GM03348 (cell line): Measurements from ENCODE around the gene SFMBT2.

Source experiments
- DNase-seq: peaks from one replicate; pipeline ENCODE4 v3.0.0; 2012; ENCODE audit warnings: low spot score

Gene SFMBT2

DNA sequence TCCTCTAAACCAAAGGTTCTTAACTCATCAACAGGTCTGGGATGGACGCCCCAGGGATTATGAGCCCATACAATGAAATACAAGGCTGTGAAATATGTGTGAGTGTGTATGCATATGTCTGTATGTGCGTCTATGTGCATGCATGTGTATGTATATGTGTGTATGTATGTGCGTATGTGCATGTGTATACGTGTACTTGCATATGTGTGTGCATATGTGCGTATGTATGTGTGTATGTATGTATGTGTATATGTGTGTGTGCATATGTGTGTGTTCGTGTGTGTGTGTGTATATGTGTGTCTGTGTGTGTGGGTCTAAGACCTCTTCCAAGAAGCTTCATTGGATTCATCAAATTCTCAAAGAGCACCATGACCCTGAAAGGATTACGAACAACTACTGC is 112.3 kb downstream of the SFMBT2 start:
- DNase-seq = no peak

DNA sequence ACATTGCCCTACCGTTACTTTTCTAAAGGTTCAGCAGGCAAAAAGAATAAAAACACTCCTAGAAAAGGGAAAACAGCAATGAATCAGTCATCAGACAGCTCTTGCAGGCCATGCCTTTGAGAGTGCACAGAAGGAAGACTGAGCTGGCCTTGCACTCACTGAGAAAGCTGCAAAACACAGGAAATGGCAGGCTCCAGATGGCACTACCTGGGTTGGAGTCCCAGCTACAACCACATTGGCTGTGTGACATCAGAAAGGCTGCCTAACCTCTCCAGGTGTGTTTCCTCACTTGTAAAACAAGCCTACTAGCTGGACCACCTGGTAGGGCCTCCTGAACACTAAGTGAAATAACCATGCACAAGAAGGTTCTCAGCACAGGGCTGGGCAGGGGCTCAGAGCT is 113.7 kb downstream of the SFMBT2 start:
- no peak for DNase-seq

DNA sequence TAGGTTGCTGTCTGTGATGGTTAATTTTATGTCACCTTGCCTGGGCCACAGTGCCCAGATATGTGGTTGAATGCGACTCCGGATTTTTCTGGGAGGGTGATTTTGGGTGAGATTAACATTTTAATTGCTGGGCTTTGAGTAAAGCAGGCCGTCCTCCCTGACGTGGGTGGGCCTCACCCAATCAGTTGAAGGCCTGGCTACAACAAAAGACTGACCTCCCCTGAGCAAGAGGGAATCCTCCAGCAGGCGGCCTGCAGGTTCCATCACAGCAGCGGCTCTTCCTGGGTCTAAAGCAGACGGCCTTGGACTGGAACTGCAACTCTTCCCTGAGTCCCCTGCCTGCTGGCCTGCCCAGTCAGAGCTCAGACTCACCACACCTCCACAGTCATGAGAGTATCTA is 114.2 kb downstream of the SFMBT2 start:
- DNase-seq = no peak

DNA sequence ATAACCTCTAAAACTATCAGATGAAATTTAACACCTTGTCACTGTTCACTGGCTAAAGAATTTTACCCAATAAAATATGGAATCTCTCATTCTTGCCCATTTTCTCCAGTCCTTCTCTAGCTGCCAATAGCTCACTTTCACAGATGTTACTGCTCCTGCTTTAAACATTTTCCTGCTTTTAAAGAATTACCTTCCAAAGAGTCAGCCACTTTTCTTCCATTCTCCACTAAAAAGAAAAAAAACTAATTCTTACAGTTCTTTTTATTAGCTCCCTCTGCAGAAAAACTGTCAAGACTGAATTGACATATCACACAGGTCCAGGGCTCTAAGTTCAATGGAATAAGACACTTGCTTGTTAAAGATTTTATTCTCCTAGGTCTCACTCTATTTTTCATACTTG is 114.8 kb downstream of the SFMBT2 start:
- no peak for DNase-seq

DNA sequence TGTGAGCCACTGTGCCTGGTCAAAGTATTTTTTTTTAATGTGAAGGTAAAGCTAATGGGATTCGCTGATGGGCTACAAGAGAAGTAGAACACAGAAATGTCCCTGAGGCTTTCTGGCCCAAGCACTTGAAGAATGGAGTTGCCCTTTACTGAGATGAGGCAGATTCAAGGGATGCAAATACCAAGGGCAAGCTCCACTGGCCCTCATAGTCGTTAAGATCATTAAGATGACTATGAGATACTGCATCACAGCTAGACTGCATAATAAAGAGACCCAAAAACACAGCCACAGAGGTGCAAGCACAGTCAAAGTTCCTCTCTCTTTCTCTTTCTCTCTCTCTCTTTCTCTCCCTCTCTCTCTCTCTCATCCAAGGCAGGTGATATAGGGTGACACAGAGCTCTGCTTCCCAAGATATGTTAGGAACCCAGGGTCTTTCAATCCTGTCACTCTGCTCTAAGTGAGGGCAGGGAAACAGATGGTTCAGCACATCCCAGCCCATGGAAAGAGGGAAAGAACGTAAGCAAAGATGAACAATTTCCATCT is 117.4 kb downstream of the SFMBT2 start:
- no peak for DNase-seq

DNA sequence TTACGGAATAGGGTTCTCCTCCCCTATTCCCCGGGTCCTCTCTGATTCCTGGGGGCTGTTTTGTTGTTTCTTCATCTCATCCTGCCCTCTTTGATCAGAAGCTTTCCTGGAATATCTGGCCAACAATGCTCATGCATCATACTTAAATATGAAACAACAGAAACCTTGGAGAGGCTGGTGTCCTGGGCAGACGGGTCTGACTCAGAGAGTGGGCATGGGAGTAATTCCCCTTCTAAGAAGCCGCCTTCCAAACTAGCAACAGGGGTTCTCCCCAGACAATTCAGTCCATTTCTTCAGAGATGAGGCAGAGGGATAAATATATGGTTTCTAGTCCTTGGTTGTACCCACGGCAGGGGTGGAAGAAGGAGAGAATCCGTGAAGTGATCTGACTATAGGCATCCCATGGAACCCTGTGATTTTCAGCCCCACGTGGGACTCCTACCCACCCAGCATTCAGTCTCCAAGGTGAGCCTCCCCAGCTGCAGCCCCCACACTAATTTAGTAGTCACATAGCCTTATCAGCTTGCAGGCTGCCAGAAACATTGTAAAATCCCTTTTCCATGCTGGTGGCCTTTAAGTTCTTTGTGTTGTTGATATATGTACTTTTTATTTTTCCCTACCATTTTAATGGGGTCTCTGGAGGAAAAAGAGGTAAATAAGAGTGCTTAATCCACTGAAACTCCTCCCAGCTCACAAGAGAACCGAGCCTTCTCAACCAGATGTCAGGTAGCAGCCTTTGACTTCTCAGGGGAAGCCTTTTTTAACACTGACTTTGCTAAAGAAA is 119.2 kb downstream of the SFMBT2 start:
- no peak for DNase-seq

DNA sequence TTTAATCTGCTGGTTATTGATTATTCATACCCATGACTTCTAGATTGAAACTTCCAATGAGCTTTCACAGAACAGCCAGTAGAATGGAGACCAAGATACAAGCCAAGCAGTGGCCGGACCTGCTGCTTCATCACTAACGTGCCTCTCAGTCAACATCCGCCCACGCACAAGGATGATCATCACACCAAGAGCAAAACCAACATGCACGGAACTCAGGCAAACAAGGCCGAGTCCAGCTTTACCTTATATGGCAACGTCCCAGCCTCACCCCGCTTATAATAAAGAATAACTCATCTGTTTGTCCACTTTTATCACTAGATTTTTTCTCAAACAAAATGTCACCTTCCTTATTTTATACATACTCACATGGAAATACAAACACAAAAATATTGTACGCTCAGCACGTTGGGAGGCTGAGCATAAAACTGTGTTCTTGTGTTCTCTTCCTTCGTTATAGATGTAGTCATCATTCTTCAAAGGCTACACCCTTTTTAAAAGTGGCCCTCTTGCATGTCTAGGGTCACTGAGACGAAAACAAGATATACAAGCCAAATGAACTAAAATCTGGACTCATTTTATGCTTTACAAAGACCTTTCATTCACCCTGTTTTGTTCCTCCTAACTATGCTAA is 122.7 kb downstream of the SFMBT2 start:
- no peak for DNase-seq

DNA sequence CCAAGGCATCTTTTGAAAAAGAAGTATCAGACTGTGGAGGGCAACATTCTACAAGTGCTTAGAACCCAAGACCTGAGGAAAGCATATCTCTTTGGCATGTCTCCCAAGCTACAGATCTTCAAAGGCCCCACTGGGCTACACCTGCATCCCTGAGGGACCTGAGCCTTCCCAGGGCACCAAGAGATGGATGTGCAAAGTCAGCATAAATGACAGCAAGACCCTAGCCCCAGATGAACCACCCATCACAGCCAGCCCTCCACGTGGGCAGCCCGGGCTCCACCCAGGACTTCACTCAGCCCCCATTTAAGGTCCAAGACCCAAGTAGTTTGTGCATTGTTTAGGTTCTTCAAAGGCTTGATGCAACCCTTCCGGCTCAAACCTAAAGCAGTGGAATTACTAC is 123.5 kb downstream of the SFMBT2 start:
- no peak for DNase-seq

DNA sequence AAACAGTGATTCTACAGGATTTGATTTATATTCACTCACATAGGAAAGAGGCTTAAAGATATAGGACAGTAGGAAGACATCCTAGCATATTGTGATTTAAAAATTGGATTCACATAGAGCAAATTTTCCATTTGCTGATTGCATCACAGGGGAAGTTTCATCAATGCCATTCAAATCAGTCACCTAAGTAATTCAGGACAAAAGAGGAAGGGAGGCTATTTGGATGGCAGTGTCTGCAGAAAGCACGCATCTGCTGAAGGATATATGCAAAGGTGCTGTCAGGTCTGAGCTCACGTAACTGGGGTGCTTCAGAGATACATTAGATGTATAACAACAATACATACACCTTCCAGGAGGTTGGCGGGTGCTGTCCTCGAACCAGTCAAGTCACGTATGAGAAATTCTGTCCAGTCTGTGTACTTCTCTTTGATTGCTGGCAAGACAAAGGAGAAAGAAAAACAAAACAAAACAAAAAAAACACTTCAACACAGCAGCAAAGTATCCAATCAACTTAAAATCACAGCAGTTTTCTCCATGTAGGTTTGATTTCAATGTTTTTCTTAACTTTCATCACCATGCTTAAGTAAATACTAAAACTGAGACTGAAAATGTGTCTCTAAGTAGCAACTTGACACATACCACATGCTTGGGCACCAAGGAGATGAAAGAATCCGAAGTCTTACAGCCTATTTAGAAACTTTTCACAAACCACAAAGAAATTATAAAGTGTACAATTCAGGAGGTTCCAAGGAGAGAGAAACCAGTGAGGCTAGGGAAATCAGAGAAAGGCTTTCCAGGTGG is 125.1 kb downstream of the SFMBT2 start:
- DNase-seq = no peak

DNA sequence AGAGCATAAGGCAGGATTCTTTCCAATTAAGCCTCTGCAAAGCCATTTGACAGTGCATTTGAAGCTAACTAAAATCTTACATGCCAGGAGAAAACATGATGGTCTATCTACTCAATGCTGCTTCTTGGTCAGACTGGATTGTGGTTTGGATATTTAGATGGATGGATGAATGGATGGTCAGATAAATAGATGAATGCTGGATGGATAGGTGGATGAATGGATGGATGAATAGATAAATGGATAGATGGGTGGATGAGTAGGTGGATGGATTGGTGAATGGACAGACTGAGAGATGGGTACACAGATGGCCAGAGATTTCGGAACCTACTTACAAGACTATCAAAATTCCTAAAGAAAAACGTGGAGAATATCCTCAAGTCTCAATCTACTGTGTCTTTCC is 127.6 kb downstream of the SFMBT2 start:
- no peak for DNase-seq

DNA sequence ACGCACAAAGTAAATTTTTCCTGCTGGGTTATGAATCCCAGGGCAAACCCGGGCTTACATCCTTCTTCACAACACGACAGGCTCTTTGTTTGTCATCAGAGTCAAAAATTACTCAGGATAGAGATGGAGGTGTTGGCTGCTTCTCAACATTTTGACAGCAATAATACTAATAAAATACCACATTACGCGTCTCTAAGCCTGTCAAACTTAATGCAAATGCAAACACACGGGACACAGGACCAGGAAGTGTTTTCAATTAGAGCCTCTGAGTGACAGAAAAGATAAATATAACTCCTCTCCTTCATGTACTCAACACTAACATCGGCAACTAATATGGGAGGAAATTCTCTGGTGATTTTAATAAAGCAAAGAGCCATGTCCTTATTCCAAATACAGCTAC is 128.4 kb downstream of the SFMBT2 start:
- DNase-seq = no peak

DNA sequence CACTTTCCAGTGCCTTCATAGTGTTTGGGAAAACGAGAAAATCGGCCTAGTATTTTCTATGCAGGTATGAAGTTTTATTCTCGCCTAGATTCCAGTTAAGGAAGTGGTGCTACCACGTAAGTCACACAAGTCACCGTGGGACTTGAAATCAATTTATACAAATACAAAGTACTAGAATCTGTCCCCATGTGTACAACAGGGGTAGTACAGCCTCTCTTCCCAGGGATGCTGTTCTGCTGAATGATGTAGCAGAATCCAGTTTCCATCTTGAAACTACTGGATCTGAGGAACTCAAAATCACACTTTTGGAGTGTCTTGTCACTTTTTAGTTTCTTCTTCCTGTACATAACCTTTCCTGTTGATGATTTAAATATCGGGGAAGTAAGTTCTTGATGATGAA is 129.4 kb downstream of the SFMBT2 start:
- no peak for DNase-seq

DNA sequence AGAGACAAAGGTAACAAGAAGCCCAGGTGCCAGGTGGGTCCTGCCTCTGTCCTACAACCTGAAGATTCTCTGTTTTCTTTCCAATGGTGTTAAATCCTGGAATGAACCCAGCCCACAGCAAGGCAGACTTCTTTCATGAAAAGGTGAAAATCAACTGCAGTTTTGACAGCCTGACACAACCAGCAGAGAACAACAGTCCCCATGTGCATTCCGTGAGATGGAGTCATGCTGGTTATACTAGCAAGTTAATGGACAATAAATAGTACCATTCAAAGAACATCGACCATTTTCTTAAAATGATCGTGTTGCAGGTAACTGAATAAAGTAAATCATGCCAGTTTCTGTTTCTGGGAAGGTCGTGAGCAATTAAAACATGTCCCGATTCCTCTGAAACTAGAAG is 131.5 kb downstream of the SFMBT2 start:
- no peak for DNase-seq

DNA sequence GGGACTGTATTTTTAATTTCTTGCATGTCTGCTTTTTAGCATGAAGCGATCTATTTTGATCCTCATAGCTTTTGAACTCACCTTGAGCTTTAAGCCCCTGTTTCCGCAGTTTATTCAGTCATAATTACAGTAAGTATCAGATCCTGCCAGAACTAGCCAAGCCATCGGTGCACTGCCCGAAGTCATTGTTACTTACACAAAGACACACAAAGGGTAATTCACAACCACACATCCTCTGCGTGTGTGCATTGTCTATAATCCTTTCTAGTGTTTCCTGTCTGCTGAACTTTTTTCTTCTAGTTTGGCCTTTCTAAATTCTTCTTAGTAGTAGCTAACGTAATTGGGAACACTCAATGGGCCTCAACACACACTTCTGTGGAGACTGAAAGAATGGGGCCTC is 133.0 kb downstream of the SFMBT2 start:
- no peak for DNase-seq

DNA sequence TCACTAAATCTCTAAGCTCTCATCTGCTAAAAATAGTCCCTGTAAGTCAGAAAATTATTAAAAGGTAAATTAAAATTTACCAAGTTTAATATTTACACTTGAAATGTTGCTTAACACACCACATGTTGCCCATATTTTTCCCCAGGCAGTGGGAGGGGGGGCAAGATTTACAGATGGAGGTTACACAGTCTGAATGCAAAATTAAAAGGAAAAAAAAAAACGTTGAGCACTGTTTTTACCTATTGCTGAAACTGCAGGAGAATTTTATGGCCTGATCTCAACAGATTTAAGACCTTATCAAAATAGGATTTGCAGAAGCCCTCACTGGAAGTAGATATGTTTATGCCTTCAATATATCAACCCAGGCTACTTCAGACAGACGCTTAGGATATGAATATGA is 133.4 kb downstream of the SFMBT2 start:
- no peak for DNase-seq

DNA sequence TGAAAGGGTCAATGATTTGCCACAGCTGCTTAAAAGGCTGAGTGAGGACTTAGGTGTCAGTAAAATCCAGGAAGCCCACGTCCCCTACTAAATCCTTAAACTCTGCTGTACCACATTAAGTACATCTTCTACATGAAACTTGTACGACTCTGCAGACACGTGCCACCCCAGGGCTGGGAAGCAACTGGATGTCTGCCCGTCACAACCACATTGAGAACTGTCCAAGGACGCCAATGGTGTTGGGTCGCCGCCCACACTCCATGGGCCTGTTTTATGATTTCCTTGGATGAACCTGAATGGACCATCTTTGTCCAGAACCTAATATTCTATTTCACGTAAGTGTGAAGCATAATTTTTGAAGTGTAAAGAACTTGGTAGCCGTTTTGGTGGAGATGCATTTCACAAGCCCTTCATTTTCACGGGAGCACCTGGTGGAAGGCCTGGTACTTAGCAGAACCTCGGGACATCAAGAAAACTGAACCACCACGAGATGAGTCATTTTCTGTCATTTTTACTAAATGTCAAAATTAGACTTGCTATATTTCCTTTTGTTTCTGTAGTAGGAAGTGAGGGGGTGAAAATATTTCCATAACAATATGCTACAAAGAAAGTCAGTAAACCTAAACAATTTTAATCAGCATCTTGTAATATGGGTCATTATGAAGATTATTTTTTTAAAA is 134.9 kb downstream of the SFMBT2 start:
- no peak for DNase-seq

DNA sequence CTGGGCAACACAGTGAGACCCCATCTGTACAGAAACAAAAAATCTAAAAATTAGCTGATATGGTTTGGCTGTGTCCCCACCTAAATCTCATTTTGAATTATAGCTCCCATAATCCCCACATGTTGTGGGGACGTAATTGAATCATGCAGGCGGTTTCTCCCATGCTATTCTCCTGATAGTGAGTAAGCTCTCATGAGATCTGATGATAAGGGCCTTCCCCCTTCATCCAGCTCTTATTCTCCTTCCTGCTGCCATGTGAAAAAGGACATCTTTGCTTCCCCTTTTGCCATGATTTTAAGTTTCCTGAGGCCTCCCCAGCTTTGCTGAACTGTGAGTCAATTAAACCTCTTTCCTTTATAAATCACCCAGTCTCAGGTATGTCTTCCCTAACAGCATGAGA is 136.5 kb downstream of the SFMBT2 start:
- DNase-seq = no peak

DNA sequence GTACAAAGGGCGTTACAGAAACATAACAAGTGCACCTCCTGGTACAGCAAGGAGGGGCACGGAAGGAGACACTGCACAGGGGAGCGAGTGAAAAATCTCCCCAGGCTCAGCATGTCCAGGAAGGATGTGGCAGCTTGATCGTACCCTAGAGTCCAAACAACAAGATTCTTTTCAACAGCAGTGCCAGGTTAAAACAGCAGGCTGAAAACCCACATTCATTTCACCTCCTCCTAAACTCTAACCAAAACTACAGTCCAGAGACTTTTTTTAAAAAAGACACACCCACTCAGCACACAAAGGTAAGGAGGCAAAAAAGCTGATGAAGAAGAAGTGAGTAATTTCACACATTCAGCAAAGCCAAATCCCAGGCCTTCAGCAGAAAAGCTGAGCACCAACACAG is 138.8 kb downstream of the SFMBT2 start:
- DNase-seq = no peak

DNA sequence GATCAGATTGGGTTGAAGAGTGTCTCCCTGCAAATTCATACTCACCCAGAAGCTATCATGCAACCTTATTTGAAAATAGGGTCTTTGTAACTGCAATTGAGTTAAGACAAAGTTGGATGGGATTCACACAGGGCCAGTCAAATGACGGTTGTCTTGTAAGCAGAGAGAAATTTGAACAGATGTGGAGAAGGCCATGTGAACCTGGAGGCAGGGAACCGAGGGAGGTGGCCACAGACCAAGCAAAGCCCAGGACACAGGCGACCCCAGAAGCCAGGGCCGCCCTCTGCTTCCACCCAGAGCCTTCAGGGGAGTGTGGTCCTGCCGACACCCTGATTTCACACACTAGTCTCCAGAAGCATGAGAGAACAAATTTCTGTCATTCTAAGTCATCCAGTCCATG is 140.8 kb downstream of the SFMBT2 start:
- no peak for DNase-seq

DNA sequence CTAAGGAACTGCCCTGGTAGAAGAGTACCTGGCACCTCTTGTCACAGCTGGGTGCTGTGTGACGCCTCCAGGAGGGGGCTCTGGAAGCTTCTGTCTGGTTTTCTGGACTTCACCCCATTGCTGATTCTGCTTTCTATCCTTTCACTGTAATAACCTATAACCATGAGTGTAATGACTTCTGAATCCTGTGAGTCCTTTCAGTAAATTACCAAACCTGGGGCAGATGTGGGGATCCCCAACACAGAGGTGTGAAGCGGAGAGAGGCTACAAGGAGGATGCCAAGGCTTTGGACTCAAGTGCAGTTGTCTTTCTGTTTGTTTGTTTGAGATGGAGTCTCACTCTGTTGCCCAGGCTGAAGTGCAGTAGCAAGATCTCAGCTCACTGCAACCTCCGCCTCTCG is 143.7 kb downstream of the SFMBT2 start:
- no peak for DNase-seq

DNA sequence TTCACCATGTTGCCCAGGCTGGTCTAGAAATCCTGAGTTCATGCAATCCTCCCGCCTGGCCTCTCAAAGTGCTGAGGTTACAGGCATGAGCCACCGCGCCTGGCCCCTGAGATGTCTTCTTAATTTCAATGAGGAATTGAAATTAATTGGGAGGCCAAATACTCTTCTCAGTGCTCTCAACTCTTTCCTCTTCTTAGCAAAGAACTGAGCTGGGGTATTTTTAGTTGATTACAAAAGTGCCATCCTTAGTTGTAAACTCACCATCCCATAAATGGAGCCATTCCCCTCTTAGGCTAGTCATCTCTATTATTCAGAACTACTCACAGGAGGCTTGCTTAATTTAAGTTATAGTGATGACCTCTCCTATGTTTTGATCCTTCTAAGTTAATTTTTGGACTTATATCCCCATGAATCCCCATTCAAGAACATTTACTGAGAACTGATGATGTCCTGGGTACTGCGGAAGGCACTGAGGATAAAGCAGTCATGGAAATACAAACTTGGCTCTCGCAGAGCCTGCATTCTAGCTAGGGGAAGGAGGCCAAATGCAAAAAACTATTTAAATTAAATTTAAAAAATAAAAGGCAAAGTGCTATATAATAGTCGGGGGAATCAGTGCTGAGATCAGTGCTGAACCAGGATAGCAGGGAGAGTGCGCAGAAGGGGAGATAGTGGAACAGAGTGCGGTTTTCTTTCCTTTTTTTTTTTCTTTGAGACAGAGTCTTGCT is 145.3 kb downstream of the SFMBT2 start:
- DNase-seq = no peak

DNA sequence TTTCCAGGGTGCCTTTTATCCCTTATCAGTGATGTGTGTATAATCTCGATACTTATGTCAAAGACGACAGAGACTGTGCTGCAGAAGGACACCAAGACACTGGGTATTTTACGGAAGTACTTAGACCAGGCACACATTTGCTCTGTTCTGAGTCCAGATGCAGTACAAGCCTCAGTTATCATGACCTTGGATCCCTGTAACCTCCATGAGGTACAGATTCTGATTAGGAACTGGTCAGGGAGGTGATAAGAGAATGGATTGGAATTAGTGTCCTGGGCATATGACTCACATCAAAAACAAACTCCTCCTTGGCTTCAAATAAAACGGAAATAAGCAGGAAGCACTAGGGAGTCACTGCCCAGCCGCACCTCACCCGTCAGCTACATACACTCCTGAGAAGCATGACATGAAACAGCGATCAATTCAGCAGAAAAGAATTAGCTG is 146.5 kb downstream of the SFMBT2 start:
- no peak for DNase-seq
